HCT116 (cell line): ENCODE data around the gene PLPP6. TPM values are rescaled to one million over a fixed set of nuclear protein-coding genes. Genes with fewer than 3 reads are reported as not detected.

Source experiments
- CEBPB ChIP-seq: IDR thresholded peaks from 2 replicates; pipeline ENCODE4 v1.6.1; 2012; ENCODE audit warnings: low read depth
- EGR1 ChIP-seq: IDR thresholded peaks from 2 replicates; pipeline ENCODE4 v1.6.1; 2012; ENCODE audit warnings: low read depth
- EZH2 ChIP-seq: fragments of 200-600 bp; sonication (generic); IDR thresholded peaks from 2 replicates; pipeline ENCODE4 v1.6.1; 2017; ENCODE audit warnings: antibody characterized with exemption, mixed run types
- EZH2phosphoT487 ChIP-seq: fragments of 200-600 bp; IDR thresholded peaks from 2 replicates; pipeline ENCODE4 v1.6.1; 2018; ENCODE audit warnings: antibody characterized with exemption, borderline replicate concordance
- FOSL1 ChIP-seq: IDR thresholded peaks from 2 replicates; pipeline ENCODE4 v1.6.1; 2012; ENCODE audit warnings: low read depth
- JUND ChIP-seq: IDR thresholded peaks from 2 replicates; pipeline ENCODE4 v1.6.1; 2012
- POLR2A ChIP-seq: IDR thresholded peaks from 2 replicates; pipeline ENCODE4 v1.7.0; 2011; ENCODE audit warnings: borderline replicate concordance; ENCODE audit not compliant: insufficient read depth, insufficient read length; ENCODE audit errors: extremely low read depth
- POLR2AphosphoS5 ChIP-seq: IDR thresholded peaks from 2 replicates; pipeline ENCODE4 v1.6.1; 2011; ENCODE audit warnings: mild to moderate bottlenecking, low read depth, low read length, moderate library complexity
- SIN3A ChIP-seq: IDR thresholded peaks from 2 replicates; pipeline ENCODE4 v1.6.1; 2012; ENCODE audit warnings: low read depth
- TCF7L2 ChIP-seq: IDR thresholded peaks from 2 replicates; pipeline ENCODE4 v1.7.0; 2011; ENCODE audit warnings: borderline replicate concordance, inconsistent platforms; ENCODE audit not compliant: insufficient read depth, insufficient read length; ENCODE audit errors: extremely low read depth
- total RNA-seq: library from RNA; stranded (reverse); gene quantifications from one replicate; pipeline ENCODE4 v1.2.1, GENCODE V29; 2021; ENCODE audit not compliant: unreplicated experiment
- TF ChIP-seq, protein P1 (sequence below): IDR thresholded peaks from 2 replicates; pipeline ENCODE4 v1.6.1; 2012; ENCODE audit warnings: low read depth
- TF ChIP-seq, protein P2 (sequence below): IDR thresholded peaks from 2 replicates; pipeline ENCODE4 v1.6.1; 2012

PLPP6 gene
- total RNA-seq, 1 experiment from 2014 or later = 5.0 TPM

DNA sequence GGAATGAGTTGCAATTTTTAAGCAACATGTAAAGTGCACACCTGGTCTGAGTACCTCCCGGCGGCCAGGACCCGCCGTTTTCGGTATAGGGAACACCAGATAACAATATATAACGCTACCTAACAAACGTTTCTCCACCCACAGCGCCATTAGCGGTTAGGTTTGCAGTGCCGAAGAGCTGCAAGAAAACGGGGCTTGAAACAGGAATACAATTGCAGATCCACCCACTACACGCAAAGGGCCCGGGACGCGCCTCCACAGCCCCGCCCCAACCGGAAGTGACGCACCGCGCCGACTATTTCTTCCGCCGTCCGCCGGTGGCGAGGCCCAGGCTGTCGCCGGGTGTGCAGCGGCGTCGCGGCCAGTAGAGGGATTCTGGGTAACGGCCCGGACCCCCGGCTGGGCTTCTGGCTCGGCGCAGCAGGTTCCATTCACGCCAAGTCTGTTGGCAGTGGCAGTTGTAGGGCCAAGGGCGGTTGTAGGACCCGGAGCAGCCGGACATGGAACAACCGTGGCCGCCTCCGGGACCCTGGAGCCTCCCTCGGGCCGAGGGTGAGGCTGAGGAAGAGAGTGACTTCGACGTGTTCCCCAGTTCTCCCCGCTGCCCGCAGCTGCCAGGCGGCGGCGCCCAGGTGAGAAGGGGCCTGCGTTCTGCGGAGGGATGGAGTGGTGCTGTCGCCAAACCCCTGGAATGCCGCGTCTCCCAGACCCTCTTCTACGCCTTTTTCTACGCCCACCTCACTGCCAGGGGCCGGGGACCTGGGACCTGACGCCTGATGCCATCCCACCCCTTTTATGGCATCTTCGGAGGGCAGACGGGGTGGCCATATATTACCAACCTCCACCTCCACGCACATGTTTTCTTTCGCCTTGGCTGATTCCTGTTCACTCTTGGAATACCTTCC lies 17.4 kb downstream of the PLPP6 start, which contains the start of gene CDC37L1 (continued):
- TF ChIP-seq POLR2A = peak; percentile 98
- peak; percentile 31; the same call in 1 of the 2 replicates for TF ChIP-seq JUND
- TF ChIP-seq, protein P1, sequence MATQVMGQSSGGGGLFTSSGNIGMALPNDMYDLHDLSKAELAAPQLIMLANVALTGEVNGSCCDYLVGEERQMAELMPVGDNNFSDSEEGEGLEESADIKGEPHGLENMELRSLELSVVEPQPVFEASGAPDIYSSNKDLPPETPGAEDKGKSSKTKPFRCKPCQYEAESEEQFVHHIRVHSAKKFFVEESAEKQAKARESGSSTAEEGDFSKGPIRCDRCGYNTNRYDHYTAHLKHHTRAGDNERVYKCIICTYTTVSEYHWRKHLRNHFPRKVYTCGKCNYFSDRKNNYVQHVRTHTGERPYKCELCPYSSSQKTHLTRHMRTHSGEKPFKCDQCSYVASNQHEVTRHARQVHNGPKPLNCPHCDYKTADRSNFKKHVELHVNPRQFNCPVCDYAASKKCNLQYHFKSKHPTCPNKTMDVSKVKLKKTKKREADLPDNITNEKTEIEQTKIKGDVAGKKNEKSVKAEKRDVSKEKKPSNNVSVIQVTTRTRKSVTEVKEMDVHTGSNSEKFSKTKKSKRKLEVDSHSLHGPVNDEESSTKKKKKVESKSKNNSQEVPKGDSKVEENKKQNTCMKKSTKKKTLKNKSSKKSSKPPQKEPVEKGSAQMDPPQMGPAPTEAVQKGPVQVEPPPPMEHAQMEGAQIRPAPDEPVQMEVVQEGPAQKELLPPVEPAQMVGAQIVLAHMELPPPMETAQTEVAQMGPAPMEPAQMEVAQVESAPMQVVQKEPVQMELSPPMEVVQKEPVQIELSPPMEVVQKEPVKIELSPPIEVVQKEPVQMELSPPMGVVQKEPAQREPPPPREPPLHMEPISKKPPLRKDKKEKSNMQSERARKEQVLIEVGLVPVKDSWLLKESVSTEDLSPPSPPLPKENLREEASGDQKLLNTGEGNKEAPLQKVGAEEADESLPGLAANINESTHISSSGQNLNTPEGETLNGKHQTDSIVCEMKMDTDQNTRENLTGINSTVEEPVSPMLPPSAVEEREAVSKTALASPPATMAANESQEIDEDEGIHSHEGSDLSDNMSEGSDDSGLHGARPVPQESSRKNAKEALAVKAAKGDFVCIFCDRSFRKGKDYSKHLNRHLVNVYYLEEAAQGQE = no peak
- peak; percentile 53 for TF ChIP-seq EGR1
- peak; percentile 29 for TF ChIP-seq TCF7L2
- TF ChIP-seq, protein P2, sequence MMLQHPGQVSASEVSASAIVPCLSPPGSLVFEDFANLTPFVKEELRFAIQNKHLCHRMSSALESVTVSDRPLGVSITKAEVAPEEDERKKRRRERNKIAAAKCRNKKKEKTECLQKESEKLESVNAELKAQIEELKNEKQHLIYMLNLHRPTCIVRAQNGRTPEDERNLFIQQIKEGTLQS = no peak
- peak; percentile 95 for TF ChIP-seq SIN3A
- no peak; the same call in 1 of the 2 replicates for TF ChIP-seq CEBPB
- peak; percentile 98 for TF ChIP-seq POLR2AphosphoS5
- no peak for TF ChIP-seq EZH2
- TF ChIP-seq FOSL1 = 0 out of 2 replicates have a peak, but pooled peaks have one; percentile 23
- TF ChIP-seq EZH2phosphoT487 = no peak
